ENCODE results near the gene PRKN. TPM values are rescaled to one million over a fixed set of nuclear protein-coding genes. Genes with fewer than 3 reads are reported as not detected.

The PRKN gene
- total RNA-seq, 1 experiment from 2014 or later: 2.0 TPM

GRCh38 chr6:162153120-162153519 is 574.4 kb downstream of the PRKN start:
- Histone ChIP-seq H3T11ph (ENCODE audit: low read length) (no peak overlapping the region), H4K8ac (replicated peaks; ENCODE audit: insufficient read length, low read depth, low read length) (no peak overlapping the region), H4K20me1 (ENCODE audit: control insufficient read depth, insufficient read depth, insufficient read length) (no peaks in the 10 kb centered on the region), H3K4me1 (ENCODE audit: insufficient read depth, low read length) (no peaks in the 10 kb centered on the region), H2BK20ac (ENCODE audit: low read depth, low read length, poor library complexity, severe bottlenecking) (no peak overlapping the region), H3K23ac (ENCODE audit: insufficient read length, low read depth, low read length) (no peak overlapping the region), H3K9me3 (ENCODE audit: control insufficient read depth, low read depth, low read length) (no peaks in the 10 kb centered on the region), H2BK12ac (ENCODE audit: insufficient read length, low read depth, low read length) (no peak overlapping the region), H3K4ac (ENCODE audit: low read depth, low read length) (no peak overlapping the region), H3K18ac (ENCODE audit: insufficient read length, low read depth, low read length) (no peak overlapping the region), H4K91ac (ENCODE audit: insufficient read length, low read depth, low read length) (no peak overlapping the region), H2BK5ac (ENCODE audit: insufficient read length, low read length) (no peak overlapping the region), H2AFZ (ENCODE audit: low read length) (no peak overlapping the region), H3K23me2 (ENCODE audit: insufficient read length, low read depth, low read length, poor library complexity, severe bottlenecking) (no peaks in the 10 kb centered on the region), H2AK5ac (ENCODE audit: insufficient read length, low read length) (no peak overlapping the region), H3K79me1 (ENCODE audit: insufficient read depth, low read depth, low read length, poor library complexity, severe bottlenecking) (no peaks in the 10 kb centered on the region), H2BK120ac (ENCODE audit: low read depth, low read length, poor library complexity, severe bottlenecking) (no peak overlapping the region), H4K5ac (ENCODE audit: insufficient read length, low read depth, low read length) (no peak overlapping the region), H3K27me3 (ENCODE audit: insufficient read depth, low read length) (no peaks in the 10 kb centered on the region), H3K79me2 (ENCODE audit: insufficient read depth, low read length) (no peaks in the 10 kb centered on the region), H3K56ac (ENCODE audit: insufficient read length, low read depth, low read length) (no peak overlapping the region), H3K14ac (ENCODE audit: insufficient read depth, low read length) (no peak overlapping the region), H3K9ac (ENCODE audit: extremely low read depth, insufficient read length, low read length) (no peak overlapping the region), H2BK15ac (ENCODE audit: low read depth, low read length) (no peak overlapping the region), H3K27ac (ENCODE audit: insufficient read length, low read depth, low read length) (no peak overlapping the region), H3K4me2 (ENCODE audit: insufficient read depth, insufficient read length, low read length) (no peak overlapping the region)
- no peak overlapping the region for H3K4me3 Mint-ChIP-seq
- no peak for DNase-seq
- H3K27me3 Mint-ChIP-seq (ENCODE audit: low read depth): no peaks in the 10 kb centered on the region
- TF ChIP-seq CTCF (conservative IDR thresholded peaks at IDR 0.05): no peak
- H3K9me3 Mint-ChIP-seq: peaks cover 3 to 5% of the 10 kb centered on the region in 2 experiments; a peak in 2 of 5 replicates
- no peak overlapping the region for H3K27ac Mint-ChIP-seq
- H3K4me1 Mint-ChIP-seq: peaks cover 14 to 20% of the 10 kb centered on the region in 2 experiments
- no CpG with 5 or more reads among the region's 7 CpGs for WGBS (ENCODE audit: extremely low coverage, insufficient read length, low lambda C conversion rate)
- H3K36me3 Mint-ChIP-seq (ENCODE audit: insufficient read depth in 1 of 3, low read depth in 3 of 3): no peaks in the 10 kb centered on the region
